Fibroblast of lung (primary cell): ENCODE data around the gene RGS5. TPM values are rescaled to one million over a fixed set of nuclear protein-coding genes. Genes with fewer than 3 reads are reported as not detected.

Experiments
- DNase-seq, 2 donors: peaks; one replicate each; pipeline versions ENCODE4 v3.0.0 to v3.0.0-alpha.2; 2010; ENCODE audit warnings: low read depth in 2 of 2
- H2AFZ ChIP-seq: 2 replicates; pipeline ENCODE4 v1.5.1; 2012; ENCODE audit warnings: low read length, control low read depth, inconsistent platforms
- H3K27ac ChIP-seq: 2 replicates; pipeline ENCODE4 v1.5.1; 2011; ENCODE audit warnings: low read length, control low read depth; ENCODE audit not compliant: insufficient read depth
- H3K27me3 ChIP-seq: 2 replicates; pipeline ENCODE4 v1.5.1; 2011; ENCODE audit warnings: mild to moderate bottlenecking, low read length; ENCODE audit not compliant: control insufficient read depth, insufficient read depth
- H3K36me3 ChIP-seq: 2 replicates; pipeline ENCODE4 v1.5.1; 2011; ENCODE audit warnings: low read length; ENCODE audit not compliant: control insufficient read depth, insufficient read depth
- H3K4me1 ChIP-seq: 2 replicates; pipeline ENCODE4 v1.5.1; 2011; ENCODE audit warnings: low read length; ENCODE audit not compliant: control insufficient read depth, insufficient read depth; ENCODE audit errors: extremely low read depth
- H3K4me2 ChIP-seq: 2 replicates; pipeline ENCODE4 v1.5.1; 2011; ENCODE audit warnings: low read length, control low read depth; ENCODE audit not compliant: insufficient read depth; ENCODE audit errors: extremely low read depth
- H3K4me3 ChIP-seq, 4 experiments: fragments of 200-600 bp in 1 of 4; sonication (generic) in 1 of 4; replicated peaks in 1 of 4; 2 replicates each; pipeline ENCODE4 v1.5.1; 2011 to 2016; ENCODE audit warnings: low read length in 4 of 4, low read depth in 3 of 4, mild to moderate bottlenecking in 3 of 4, control low read depth in 2 of 4, inconsistent platforms in 1 of 4, mixed read lengths in 1 of 4; ENCODE audit not compliant: insufficient read depth in 1 of 4; ENCODE audit errors: control extremely low read depth in 1 of 4
- H3K79me2 ChIP-seq: 2 replicates; pipeline ENCODE4 v1.5.1; 2012; ENCODE audit warnings: mild to moderate bottlenecking, low read length, inconsistent platforms; ENCODE audit not compliant: control insufficient read depth, insufficient read depth
- H3K9ac ChIP-seq: 2 replicates; pipeline ENCODE4 v1.5.1; 2011; ENCODE audit warnings: mild to moderate bottlenecking, low read length, control low read depth; ENCODE audit not compliant: insufficient read depth
- H3K9me3 ChIP-seq: 2 replicates; pipeline ENCODE4 v1.5.1; 2012; ENCODE audit warnings: low read depth, low read length; ENCODE audit not compliant: control insufficient read depth, insufficient read depth
- H4K20me1 ChIP-seq: 2 replicates; pipeline ENCODE4 v1.5.1; 2011; ENCODE audit warnings: low read length; ENCODE audit not compliant: control insufficient read depth, insufficient read depth; ENCODE audit errors: extremely low read depth
- EZH2 ChIP-seq: IDR thresholded peaks from 2 replicates; pipeline ENCODE4 v1.5.1; 2012; ENCODE audit warnings: low read length, control low read depth, mild to moderate bottlenecking; ENCODE audit errors: missing control alignments
- polyA plus RNA-seq, 2 donors: library from polyadenylated mRNA; depleted of rRNA in 1 of 2; stranded (reverse) in 1 of 2; unstranded in 1 of 2; fragments of >200 nt; gene quantifications; 2 replicates each; pipeline ENCODE4 v1.2.1, GENCODE V29; 2011 to 2012; ENCODE audit warnings: missing spikeins in 1 of 2
- total RNA-seq: library from RNA; depleted of rRNA; stranded (reverse); fragments of >200 nt; gene quantifications from 2 replicates; pipeline ENCODE4 v1.2.1, GENCODE V29; 2014
- TF ChIP-seq, protein P1 (sequence below), 2 donors: IDR thresholded peaks in 1 of 2; conservative IDR thresholded peaks in 1 of 2; 1 replicate in 1 of 2; 2 replicates in 1 of 2; pipeline ENCODE4 v1.5.1; 2011 to 2012; ENCODE audit warnings: low read length in 2 of 2, control low read depth in 1 of 2, inconsistent platforms in 1 of 2, low read depth in 1 of 2, mild to moderate bottlenecking in 1 of 2

The RGS5 gene
- total and polyA plus RNA-seq, 2 donors (not counting 1 experiment from before 2014, with no cell fraction given) = 6.6 to 12.3 TPM

DNA sequence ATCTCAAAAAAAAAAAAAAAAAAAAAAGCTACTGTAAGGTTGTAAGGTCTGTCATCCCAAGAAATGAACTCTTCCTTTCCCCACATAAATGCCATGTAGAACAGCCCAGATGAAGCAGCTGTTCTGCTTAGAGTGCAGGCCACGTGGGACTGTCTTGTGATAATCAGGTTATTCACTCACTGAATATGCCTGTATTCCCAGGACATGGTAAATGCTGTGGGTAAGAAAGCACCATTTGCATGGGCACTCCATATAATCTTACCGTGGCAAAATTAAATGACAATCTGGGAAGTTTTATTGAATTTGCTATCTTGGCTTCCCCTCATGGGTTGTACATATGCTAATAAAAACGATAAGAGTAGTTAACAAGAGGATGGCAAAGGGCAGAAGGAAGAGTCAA lies 13.8 kb downstream of the RGS5 start:
- Histone ChIP-seq H3K27ac (no peak overlapping the region), H3K27me3 (no peaks in the 10 kb centered on the region), H3K79me2 (no peaks in the 10 kb centered on the region), H3K9ac (no peak overlapping the region), H3K9me3 (no peaks in the 10 kb centered on the region), H3K4me1 (no peaks in the 10 kb centered on the region), H3K4me3 (no peak overlapping the region), H2AFZ (no peak overlapping the region), H3K36me3 (no peaks in the 10 kb centered on the region), H4K20me1 (no peaks in the 10 kb centered on the region), H3K4me2 (no peak overlapping the region)
- no peak for DNase-seq
- TF ChIP-seq, protein P1, sequence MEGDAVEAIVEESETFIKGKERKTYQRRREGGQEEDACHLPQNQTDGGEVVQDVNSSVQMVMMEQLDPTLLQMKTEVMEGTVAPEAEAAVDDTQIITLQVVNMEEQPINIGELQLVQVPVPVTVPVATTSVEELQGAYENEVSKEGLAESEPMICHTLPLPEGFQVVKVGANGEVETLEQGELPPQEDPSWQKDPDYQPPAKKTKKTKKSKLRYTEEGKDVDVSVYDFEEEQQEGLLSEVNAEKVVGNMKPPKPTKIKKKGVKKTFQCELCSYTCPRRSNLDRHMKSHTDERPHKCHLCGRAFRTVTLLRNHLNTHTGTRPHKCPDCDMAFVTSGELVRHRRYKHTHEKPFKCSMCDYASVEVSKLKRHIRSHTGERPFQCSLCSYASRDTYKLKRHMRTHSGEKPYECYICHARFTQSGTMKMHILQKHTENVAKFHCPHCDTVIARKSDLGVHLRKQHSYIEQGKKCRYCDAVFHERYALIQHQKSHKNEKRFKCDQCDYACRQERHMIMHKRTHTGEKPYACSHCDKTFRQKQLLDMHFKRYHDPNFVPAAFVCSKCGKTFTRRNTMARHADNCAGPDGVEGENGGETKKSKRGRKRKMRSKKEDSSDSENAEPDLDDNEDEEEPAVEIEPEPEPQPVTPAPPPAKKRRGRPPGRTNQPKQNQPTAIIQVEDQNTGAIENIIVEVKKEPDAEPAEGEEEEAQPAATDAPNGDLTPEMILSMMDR (conservative IDR thresholded peaks at IDR 0.05 in 1 of 2, IDR thresholded peaks at IDR 0.05 in 1 of 2; ENCODE audit: low read depth in 1 of 2, low read length in 2 of 2) = no peak
- no peak for TF ChIP-seq EZH2

DNA sequence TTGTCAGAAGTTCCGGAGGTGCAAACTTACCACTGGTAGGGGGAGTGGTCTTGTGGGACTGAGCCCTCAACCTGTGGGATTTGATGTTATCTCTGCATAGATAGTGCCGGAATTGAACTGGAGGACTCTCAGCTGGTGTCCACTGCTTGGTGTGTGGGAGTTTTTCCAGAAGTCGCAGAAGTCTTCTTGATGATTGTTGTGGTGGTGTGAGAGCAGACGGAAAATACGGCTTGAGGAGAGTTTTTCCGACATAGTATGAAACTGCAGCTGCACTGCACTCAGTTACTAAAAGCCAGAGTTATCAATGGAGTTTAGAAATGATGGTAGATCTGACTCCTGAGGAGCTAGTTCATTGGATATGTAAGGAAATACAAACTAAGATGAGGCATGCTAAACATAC lies 14.9 kb downstream of the RGS5 start:
- H3K79me2 ChIP-seq = no peaks in the 10 kb centered on the region
- no peak overlapping the region for H2AFZ ChIP-seq
- no peak for TF ChIP-seq EZH2
- TF ChIP-seq, protein P1 (conservative IDR thresholded peaks at IDR 0.05 in 1 of 2, IDR thresholded peaks at IDR 0.05 in 1 of 2; ENCODE audit: low read depth in 1 of 2, low read length in 2 of 2) = no peak
- H4K20me1 ChIP-seq = no peaks in the 10 kb centered on the region
- no peak overlapping the region for H3K27ac ChIP-seq
- H3K4me1 ChIP-seq = no peaks in the 10 kb centered on the region
- no peaks in the 10 kb centered on the region for H3K27me3 ChIP-seq
- no peak overlapping the region for H3K4me2 ChIP-seq
- H3K4me3 ChIP-seq = no peak overlapping the region
- DNase-seq = no peak
- H3K9ac ChIP-seq = no peak overlapping the region
- H3K36me3 ChIP-seq = no peaks in the 10 kb centered on the region
- H3K9me3 ChIP-seq = no peaks in the 10 kb centered on the region

DNA sequence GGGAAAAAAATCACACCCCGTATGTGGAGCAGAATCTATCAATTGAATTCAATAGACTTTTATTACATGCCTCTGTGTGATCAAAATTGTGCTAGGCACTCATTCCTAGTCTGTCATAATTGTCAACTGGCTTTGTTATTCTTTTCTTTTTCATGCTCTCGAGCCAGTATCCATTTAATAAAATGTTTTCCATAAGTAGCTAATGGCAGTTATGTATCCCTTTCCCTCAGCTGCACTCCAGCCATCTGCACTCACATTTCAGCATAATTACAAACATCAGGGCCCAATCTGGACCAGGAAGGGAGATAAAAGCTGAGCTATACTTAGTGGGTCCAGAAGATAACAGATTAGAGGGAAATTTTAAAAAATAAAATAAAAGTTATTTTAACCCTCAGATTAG lies 15.9 kb downstream of the RGS5 start:
- no peaks in the 10 kb centered on the region for H3K27me3 ChIP-seq
- H3K9me3 ChIP-seq = no peaks in the 10 kb centered on the region
- H3K27ac ChIP-seq = no peak overlapping the region
- no peaks in the 10 kb centered on the region for H3K36me3 ChIP-seq
- TF ChIP-seq, protein P1 (conservative IDR thresholded peaks at IDR 0.05 in 1 of 2, IDR thresholded peaks at IDR 0.05 in 1 of 2; ENCODE audit: low read depth in 1 of 2, low read length in 2 of 2) = no peak
- no peak for TF ChIP-seq EZH2
- no peak for DNase-seq
- H3K4me1 ChIP-seq = no peaks in the 10 kb centered on the region
- H3K79me2 ChIP-seq = no peaks in the 10 kb centered on the region
- no peak overlapping the region for H3K9ac ChIP-seq
- no peaks in the 10 kb centered on the region for H4K20me1 ChIP-seq
- no peak overlapping the region for H3K4me2 ChIP-seq
- H2AFZ ChIP-seq = no peak overlapping the region
- H3K4me3 ChIP-seq = no peak overlapping the region
